Measurements from ENCODE around the gene NFATC3. TPM values are rescaled to one million over a fixed set of nuclear protein-coding genes. Genes with fewer than 3 reads are reported as not detected.
"Not testable (repeated sequence)": the region's sequence is repeated elsewhere in the genome, so short reads cannot be mapped to it uniquely, and the experiment has no call there.

The NFATC3 gene
- total and polyA plus RNA-seq, 11 donors = 5.9 to 35.1 (median 24.2) TPM

- H3K36me3 ChIP-seq = peaks cover 0 to 11% (median 0%) of the 10 kb centered on the region in 9 donors
- no peak overlapping the region for H3K4me3 ChIP-seq
- ATAC-seq (no peak), DNase-seq (no peak)
- WGBS, 4 donors = 75 to 85% (median 78%) methylated on average over 1 of the region's 1 CpG
- no peaks in the 10 kb centered on the region for H3K9me3 ChIP-seq
- peak overlapping the region in 5 of 12 donors; percentile 5 to 57 (median 54) for H3K27ac ChIP-seq
- TF ChIP-seq CTCF (IDR thresholded peaks at IDR 0.05) = no peak
- no peak for TF ChIP-seq POLR2A (IDR thresholded peaks at IDR 0.05)
- H3K27me3 ChIP-seq = no peaks in the 10 kb centered on the region
- H3K4me1 ChIP-seq = peaks cover 0 to 32% (median 15%) of the 10 kb centered on the region in 12 donors
- intact Hi-C loops (cut with DNase I) = no loop called here
Observed at GRCh38 chr16:68147444-68147843, 62.3 kb downstream of the NFATC3 start.

GRCh38 chr16:68149596-68149995 is 64.4 kb downstream of the NFATC3 start:
- peaks cover 0 to 30% (median 15%) of the 10 kb centered on the region in 12 donors for H3K4me1 ChIP-seq
- TF ChIP-seq POLR2A (IDR thresholded peaks at IDR 0.05) (no peak), CTCF (IDR thresholded peaks at IDR 0.05) (no peak)
- ATAC-seq (no peak), DNase-seq (no peak)
- H3K36me3 ChIP-seq = peaks cover 0 to 9% (median 0%) of the 10 kb centered on the region in 9 donors
- intact Hi-C loops (cut with DNase I) = no loop called here
- no peaks in the 10 kb centered on the region for H3K9me3 ChIP-seq
- H3K27ac ChIP-seq = no peak overlapping the region
- no peak overlapping the region for H3K4me3 ChIP-seq
- H3K27me3 ChIP-seq = no peaks in the 10 kb centered on the region

- Histone ChIP-seq H3K36me3 (peaks cover 0 to 39% (median 16%) of the 10 kb centered on the region in 9 donors), H3K9me3 (no peaks in the 10 kb centered on the region), H3K4me1 (peaks cover 0 to 8% (median 0%) of the 10 kb centered on the region in 12 donors), H3K27me3 (no peaks in the 10 kb centered on the region), H3K4me3 (no peak overlapping the region), H3K27ac (no peak overlapping the region)
- DNase-seq = no peak
- 81 to 86% (median 84%) methylated on average over 3 of the region's 3 CpGs for WGBS, 4 donors
- intact Hi-C loops (cut with DNase I) = no loop called here
- no peak for ATAC-seq
- TF ChIP-seq CTCF (IDR thresholded peaks at IDR 0.05) (no peak), POLR2A (IDR thresholded peaks at IDR 0.05) (no peak)
Observed at GRCh38 chr16:68155425-68155824, 70.3 kb downstream of the NFATC3 start.

- Histone ChIP-seq H3K27ac (no peak overlapping the region), H3K4me1 (peaks cover 0 to 7% (median 0%) of the 10 kb centered on the region in 12 donors), H3K4me3 (no peak overlapping the region), H3K9me3 (no peaks in the 10 kb centered on the region), H3K36me3 (peaks cover 0 to 61% (median 32%) of the 10 kb centered on the region in 9 donors), H3K27me3 (no peaks in the 10 kb centered on the region)
- ATAC-seq (no peak), DNase-seq (no peak)
- WGBS, 4 donors = 98 to 99% (median 99%) methylated on average over 2 of the region's 2 CpGs
- no peak for TF ChIP-seq CTCF (IDR thresholded peaks at IDR 0.05)
- intact Hi-C loops (cut with DNase I) = no loop called here
Observed at GRCh38 chr16:68162413-68162812, 77.2 kb downstream of the NFATC3 start.

- 95 to 96% (median 95%) methylated on average over 6 to 30 of the region's 31 CpGs; no CpG with 5 or more reads in 1 of the 4 donors for WGBS, 4 donors
- DNase-seq = not testable (repeated sequence)
Observed at GRCh38 chr16:68163275-68163674, 78.1 kb downstream of the NFATC3 start.

More at GRCh38 chr16:68163275-68163674, 78.1 kb downstream of the NFATC3 start:
- H3K9me3 ChIP-seq; H3K4me1 ChIP-seq; H3K27ac ChIP-seq; H3K4me3 ChIP-seq; H3K27me3 ChIP-seq; intact Hi-C loops (cut with DNase I); ATAC-seq: not testable (repeated sequence)
- H3K36me3 ChIP-seq = peaks cover 0 to 61% (median 36%) of the 10 kb centered on the region in 9 donors

Measured in heart left ventricle (tissue), 16 donors.